HG03064 (cell line): ENCODE results near the gene SSTR4.

Experiments used
- ATAC-seq: cut with Tn5 transposase; IDR thresholded peaks from one replicate; pipeline ENCODE4 v1.9.1; 2021; ENCODE audit warnings: low read depth; ENCODE audit not compliant: unreplicated experiment

Gene SSTR4

GRCh38 chr20:23061734-23062561, 26.8 kb downstream of the SSTR4 start:
- no peak for ATAC-seq

GRCh38 chr20:23062632-23063031, 27.5 kb downstream of the SSTR4 start:
- ATAC-seq: no peak

DNA sequence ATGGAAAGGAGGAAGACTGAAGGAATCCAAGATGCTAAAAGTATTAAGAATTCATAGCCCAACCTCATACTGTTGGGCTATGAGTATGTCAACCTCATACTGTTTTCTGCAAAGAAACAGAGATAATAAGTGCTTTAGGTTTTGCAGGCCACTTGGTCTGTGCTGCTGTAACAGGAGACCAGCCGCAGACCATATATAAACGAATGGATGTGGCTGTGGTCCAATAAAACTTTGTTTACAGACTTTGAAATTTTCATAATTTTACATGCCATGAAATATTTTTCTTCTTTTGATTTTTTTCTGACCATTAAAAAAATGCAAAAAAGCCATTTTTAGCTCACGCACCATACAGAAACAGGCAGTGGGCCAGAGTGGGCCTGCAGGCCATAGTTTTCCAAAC, 28.1 kb downstream of the SSTR4 start:
- no peak for ATAC-seq

- no peak for ATAC-seq
Measured at GRCh38 chr20:23063581-23063980, 28.5 kb downstream of the SSTR4 start.

DNA sequence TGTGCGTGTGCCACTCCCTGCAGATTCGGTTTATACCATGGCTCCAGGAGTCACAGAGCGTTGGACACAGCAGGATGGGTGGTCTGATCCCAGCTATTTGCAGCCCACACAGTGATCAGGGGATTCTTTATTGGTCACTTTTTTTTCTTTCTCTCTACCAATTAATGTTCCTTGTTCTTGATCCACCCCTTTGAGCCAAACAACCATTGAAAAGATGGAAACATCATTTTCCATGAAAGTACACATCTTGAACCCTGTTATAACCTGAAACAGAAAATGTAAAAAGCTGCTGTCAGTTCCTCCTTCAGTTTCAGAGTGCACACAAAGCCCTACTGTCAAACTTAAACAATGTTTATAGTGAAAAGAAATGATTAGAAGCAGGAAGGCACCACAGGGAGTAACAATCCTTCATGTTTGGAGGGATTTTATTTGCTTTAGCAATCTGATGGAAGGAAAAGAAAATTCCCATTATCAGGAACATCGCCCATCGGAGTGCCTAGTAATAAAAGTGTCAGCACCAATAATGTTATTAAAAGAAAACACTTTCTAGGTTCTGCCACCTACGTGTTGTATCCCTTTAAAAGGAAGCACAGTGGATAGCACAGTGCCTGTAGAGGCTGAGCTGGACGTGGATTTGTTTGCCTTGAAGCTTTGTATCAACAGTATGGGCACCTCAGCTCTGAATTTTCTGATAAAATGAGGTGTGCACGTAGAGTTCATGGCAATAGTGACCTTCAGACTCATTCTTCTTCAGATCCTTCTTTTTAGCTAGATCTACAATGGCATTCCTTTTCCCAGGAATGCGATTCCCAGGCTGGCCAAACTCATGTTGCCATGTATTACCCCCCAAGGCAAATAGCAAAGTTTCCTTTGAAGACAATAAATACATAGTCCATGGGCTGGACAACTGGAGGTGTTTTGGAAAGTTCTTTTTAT, 30.4 kb downstream of the SSTR4 start:
- ATAC-seq: no peak

DNA sequence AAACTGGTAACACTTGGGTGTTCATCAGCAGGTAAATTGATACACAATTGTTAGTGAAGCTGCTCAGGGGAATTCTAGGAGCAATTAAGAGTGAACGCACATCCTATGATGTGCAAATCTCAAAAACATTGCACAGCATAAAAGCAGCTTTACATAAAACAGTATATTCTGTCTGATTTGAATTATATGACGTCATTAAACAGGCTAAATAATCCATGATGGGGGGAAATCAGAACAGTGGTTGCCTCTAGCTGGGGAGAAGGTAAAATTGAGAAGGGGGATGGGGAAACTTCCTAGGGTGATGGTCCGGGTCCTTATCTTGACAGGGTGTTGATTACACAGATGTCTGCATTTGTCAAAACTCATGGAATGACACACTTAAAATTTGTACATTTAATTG, 31.7 kb downstream of the SSTR4 start:
- no peak for ATAC-seq

GRCh38 chr20:23068283-23068682, 33.2 kb downstream of the SSTR4 start:
- ATAC-seq: no peak

DNA sequence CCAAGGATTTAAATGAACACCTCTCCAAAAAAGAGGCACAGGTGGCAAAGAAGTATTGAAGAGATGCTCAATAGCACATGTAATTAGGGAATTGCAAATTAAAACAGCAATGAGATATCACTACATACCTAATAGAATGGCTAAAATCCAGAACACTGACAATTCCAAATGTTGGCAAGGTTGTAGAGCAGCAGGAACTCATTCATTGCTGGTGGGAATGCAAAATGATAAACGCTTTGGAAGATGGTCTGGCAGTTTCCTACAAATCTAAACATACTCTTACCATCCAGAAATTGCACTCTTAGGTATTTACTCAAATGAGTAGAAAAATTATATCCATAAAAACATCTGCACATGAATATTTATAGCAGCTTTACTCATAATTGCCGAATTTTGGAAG, 34.0 kb downstream of the SSTR4 start:
- ATAC-seq: no peak

DNA sequence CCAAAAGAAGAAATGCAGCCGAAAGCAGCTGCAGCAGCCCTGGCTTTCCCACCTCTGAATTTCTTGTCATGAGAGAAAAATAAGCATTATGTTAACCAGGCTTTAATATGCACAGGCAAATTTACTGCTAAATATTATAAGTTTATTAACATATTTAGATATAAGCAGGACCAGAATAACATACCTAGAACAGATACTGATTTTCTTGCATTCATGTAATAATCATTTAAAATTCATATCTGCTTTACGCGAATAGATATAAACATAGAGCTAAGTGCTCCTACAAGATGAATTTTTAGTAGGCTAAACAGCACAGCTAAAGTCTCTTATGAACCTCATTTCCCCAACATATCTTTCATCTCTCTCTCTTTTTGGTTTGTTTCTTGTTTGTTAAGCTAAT, 36.3 kb downstream of the SSTR4 start:
- no peak for ATAC-seq

- no peak for ATAC-seq
Measured at GRCh38 chr20:23071996-23072395, 36.9 kb downstream of the SSTR4 start.

- ATAC-seq: no peak
Measured at GRCh38 chr20:23072892-23073586, 37.9 kb downstream of the SSTR4 start.

- no peak for ATAC-seq
Measured at GRCh38 chr20:23074052-23074451, 38.9 kb downstream of the SSTR4 start.

DNA sequence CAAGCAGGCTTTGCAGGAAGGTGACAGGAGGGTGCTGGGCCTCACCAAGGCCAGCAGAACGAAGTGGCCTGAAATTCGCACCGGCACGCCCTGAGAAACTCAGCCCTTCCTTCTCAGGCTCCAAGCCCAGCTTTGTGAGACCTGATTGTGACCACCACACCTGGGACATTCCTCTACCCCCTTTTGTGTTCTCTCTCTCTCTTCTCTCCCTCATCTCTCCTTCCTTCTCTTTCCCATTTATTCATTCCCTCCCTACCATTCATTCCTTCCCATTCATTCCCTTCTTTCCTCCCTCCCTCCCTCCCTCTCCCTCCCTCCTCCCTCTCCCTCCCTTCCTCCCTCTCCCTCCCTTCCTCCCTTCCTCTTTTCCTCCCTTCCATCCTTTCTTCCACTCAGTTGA, 42.2 kb downstream of the SSTR4 start:
- no peak for ATAC-seq

- ATAC-seq: no peak
Measured at GRCh38 chr20:23078351-23079015, 43.4 kb downstream of the SSTR4 start.

GRCh38 chr20:23079016-23079351, 43.9 kb downstream of the SSTR4 start:
- ATAC-seq: no peak

DNA sequence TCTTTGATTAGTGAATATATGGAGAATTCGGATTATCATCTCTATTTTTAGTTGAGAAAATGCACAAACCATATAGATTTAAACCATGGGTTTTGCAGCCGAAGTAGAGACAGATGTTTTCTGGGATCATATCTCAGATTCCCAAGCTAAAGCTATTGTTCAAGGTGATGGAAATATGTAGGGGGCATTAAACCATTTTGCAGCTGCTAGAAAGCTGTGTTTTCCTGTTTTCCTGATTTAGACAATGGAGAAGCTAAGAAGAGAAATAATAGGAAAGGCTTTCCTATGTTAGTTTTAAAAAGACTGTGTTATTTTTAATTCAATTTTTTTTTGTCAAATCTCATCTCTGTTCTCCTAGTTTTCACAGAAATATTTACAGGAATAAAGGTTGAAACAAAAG, 44.8 kb downstream of the SSTR4 start:
- no peak for ATAC-seq

- no peak for ATAC-seq
Measured at GRCh38 chr20:23080521-23080920, 45.4 kb downstream of the SSTR4 start.

DNA sequence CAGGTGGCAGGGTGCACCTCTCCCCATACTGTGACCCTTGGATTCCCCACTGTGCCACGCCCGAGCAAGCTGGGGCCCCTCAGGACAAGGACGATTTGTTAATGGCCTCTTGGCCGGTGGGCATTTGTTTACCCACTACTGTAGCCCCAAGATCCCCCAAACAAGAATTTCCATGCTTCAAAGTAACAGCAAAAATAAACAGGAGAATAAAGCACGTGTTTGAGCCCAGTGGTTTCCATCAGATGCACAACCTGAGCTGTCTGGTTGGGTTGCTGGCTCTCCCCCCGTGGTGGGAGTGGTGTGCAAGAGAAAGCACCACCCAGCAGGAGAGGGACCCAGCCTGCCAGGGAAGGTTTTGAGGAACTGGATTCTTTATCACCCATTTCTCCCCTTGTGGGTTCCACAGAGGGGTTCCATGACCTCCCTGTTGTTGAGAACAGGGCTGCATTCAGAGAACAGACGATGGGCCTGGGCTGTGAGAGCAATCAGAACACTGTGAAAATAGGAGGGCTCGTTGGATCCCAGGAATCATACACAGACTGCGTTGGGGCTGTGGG, 46.2 kb downstream of the SSTR4 start:
- no peak for ATAC-seq

DNA sequence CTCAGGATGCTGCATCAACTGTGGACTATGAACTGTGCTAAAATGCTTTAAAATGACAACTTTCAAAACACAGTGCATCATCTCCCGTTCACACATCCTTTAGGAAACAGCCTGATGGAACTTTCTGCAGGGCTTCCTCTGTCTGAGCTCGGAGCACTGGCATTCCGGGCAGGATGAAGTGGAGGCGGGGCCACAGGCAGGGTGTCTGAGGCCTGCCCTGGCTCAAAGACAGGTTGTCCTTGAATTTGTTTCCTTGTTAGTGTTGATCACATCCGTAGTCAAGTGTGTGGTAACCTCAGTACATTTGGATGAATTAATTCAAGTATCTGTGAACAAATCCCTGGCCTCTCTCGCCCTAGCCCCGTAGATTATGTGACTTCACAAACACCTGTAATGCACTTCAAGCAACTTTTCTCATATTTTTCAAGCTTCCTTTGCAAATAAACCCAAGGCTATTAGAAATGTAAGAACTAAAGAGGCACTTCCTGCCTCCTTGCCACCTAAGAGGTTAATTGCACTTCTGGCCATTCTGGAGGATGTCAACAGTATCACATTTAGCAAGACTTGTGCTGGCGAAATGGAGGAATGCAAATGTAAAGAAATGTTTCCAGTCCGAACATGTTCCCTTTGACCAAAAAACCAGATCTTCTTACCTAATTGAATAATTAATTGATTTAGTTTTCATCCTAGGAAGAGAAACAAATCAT, 47.9 kb downstream of the SSTR4 start:
- no peak for ATAC-seq
